Measurements from ENCODE around the gene IQCH.

IQCH gene

DNA sequence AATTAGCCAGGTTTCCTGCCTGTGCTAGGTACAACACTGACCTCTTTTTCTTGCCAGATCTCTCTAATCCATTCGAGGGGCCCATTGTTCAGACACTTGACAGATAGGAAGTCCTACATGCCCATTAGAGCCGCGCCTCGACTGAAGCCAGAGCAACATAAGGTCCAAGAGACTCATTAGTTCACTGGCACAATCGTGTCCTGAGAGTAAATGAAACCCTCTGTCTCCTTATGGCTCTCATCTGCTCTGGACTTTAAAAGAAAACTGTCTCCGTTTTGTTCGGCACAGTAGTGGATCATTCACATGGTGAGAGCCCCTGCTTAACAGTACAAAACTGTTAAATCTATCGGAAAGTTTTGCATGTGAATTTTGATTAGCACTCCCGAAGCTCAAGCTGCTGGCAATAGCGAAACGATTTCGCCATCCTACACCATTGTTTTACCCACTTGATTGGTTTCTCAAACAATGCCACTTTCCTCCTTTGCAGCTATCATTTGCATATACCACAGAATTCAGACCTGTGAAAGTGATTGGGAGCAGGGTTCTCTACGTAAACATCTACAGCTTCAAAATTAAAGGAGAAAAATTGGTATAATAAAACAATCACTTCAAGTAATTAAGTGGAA is 247.4 kb downstream of the IQCH start:
- Histone ChIP-seq H3K27me3 (ENCODE audit: insufficient read depth, low read depth) (no peaks in the 10 kb centered on the region), H4K20me1 (ENCODE audit: insufficient read depth) (no peaks in the 10 kb centered on the region), H3K4me3 (IDR thresholded peaks at IDR 0.05; ENCODE audit: insufficient read depth, low read depth, low read length) (no peak overlapping the region), H3K79me2 (ENCODE audit: insufficient read depth, low read depth) (no peaks in the 10 kb centered on the region), H2AFZ (ENCODE audit: low read depth) (no peak overlapping the region), H3K9ac (no peak overlapping the region), H3K36me3 (ENCODE audit: insufficient read depth) (no peaks in the 10 kb centered on the region), H3K27ac (no peak overlapping the region), H3K4me1 (ENCODE audit: low read depth, poor library complexity, severe bottlenecking) (no peaks in the 10 kb centered on the region), H3K4me2 (no peak overlapping the region)
- no peak for TF ChIP-seq CTCF (conservative IDR thresholded peaks at IDR 0.05; ENCODE audit: low read depth, low read length)

- no peak overlapping the region for H3K4me2 ChIP-seq
- no peak overlapping the region for H2AFZ ChIP-seq (ENCODE audit: low read depth)
- no peaks in the 10 kb centered on the region for H3K27me3 ChIP-seq (ENCODE audit: insufficient read depth, low read depth)
- no peaks in the 10 kb centered on the region for H3K4me1 ChIP-seq (ENCODE audit: low read depth, poor library complexity, severe bottlenecking)
- H3K36me3 ChIP-seq (ENCODE audit: insufficient read depth): no peaks in the 10 kb centered on the region
- TF ChIP-seq CTCF (conservative IDR thresholded peaks at IDR 0.05; ENCODE audit: low read depth, low read length): no peak
- H3K27ac ChIP-seq: no peak overlapping the region
- no peaks in the 10 kb centered on the region for H3K79me2 ChIP-seq (ENCODE audit: insufficient read depth, low read depth)
- no peak overlapping the region for H3K4me3 ChIP-seq (IDR thresholded peaks at IDR 0.05; ENCODE audit: insufficient read depth, low read depth, low read length)
- no peaks in the 10 kb centered on the region for H4K20me1 ChIP-seq (ENCODE audit: insufficient read depth)
- no peak overlapping the region for H3K9ac ChIP-seq
Observed at GRCh38 chr15:67504056-67504455, 249.5 kb downstream of the IQCH start.

DNA sequence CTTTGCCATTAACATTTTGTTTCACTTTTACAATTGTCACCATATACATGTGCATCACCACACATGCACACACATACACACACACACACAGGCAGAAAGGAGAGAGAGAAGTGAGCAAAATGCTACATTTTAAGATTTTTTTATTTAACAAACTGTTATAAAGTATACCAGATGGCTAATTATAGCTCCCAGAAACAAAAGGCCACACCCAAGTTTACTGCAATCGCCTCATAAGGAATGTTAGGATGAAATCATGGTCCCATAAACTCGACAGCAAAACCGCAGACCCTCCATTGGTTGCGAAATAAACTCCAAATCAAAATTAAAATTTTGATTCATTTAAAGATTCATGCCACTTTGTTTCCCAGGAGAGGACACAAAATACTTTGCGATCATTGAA is 250.2 kb downstream of the IQCH start:
- Histone ChIP-seq H2AFZ (ENCODE audit: low read depth) (no peak overlapping the region), H3K36me3 (ENCODE audit: insufficient read depth) (no peaks in the 10 kb centered on the region), H4K20me1 (ENCODE audit: insufficient read depth) (no peaks in the 10 kb centered on the region), H3K4me1 (ENCODE audit: low read depth, poor library complexity, severe bottlenecking) (no peaks in the 10 kb centered on the region), H3K4me3 (IDR thresholded peaks at IDR 0.05; ENCODE audit: insufficient read depth, low read depth, low read length) (no peak overlapping the region), H3K4me2 (no peak overlapping the region), H3K79me2 (ENCODE audit: insufficient read depth, low read depth) (no peaks in the 10 kb centered on the region), H3K27me3 (ENCODE audit: insufficient read depth, low read depth) (no peaks in the 10 kb centered on the region), H3K9ac (no peak overlapping the region), H3K27ac (no peak overlapping the region)
- TF ChIP-seq CTCF (conservative IDR thresholded peaks at IDR 0.05; ENCODE audit: low read depth, low read length): no peak

DNA sequence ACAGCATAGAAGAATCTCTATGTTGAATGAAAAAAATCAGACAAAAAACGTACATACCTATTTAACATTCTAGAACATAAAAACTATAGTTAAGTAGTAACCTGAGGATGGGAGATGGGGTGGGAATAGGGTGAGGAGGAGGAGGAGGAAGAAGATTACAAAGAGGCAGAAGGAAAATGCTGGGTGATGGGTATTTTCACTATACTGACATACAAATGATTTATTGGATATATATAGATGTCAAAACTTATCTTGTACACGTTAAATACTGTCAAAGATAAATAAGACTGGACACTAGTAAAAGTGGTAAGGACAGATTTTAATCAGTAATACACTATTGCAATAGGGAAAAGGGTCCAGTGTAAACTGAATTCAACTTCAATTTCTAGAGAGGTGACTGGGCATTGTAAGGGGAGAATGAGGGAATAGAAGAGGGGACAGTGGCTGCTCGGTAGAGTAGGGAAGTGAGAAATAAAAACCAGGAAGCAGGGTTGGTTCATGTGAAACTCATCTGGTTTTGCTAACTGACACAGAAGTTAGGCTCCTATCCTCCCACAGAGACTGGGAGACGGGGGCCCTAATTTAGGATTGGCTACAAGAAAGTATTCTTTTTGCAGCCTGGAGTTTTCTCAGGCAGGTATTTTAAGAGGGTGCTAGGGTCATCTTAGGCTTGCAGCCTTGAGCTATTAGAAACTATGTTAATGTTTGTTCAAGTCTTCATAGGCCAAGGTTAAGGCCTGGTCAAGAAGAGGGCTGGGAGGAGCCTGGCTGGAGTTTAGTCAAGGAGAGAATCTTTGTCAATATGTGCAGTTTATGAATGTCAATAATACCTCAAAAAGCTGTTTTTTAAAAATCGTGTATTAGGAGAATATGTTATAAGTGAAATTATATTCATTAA is 251.3 kb downstream of the IQCH start:
- H3K9ac ChIP-seq: no peak overlapping the region
- no peaks in the 10 kb centered on the region for H3K36me3 ChIP-seq (ENCODE audit: insufficient read depth)
- H3K4me2 ChIP-seq: no peak overlapping the region
- H3K27ac ChIP-seq: no peak overlapping the region
- H2AFZ ChIP-seq (ENCODE audit: low read depth): no peak overlapping the region
- H3K79me2 ChIP-seq (ENCODE audit: insufficient read depth, low read depth): no peaks in the 10 kb centered on the region
- H3K27me3 ChIP-seq (ENCODE audit: insufficient read depth, low read depth): no peaks in the 10 kb centered on the region
- no peak overlapping the region for H3K4me3 ChIP-seq (IDR thresholded peaks at IDR 0.05; ENCODE audit: insufficient read depth, low read depth, low read length)
- no peak for TF ChIP-seq CTCF (conservative IDR thresholded peaks at IDR 0.05; ENCODE audit: low read depth, low read length)
- H3K4me1 ChIP-seq (ENCODE audit: low read depth, poor library complexity, severe bottlenecking): no peaks in the 10 kb centered on the region
- H4K20me1 ChIP-seq (ENCODE audit: insufficient read depth): no peaks in the 10 kb centered on the region

Data from KMS-11 (cell line).